HepG2 (cell line): Measurements from ENCODE around the gene TBCD. TPM values are rescaled to one million over a fixed set of nuclear protein-coding genes. Genes with fewer than 3 reads are reported as not detected.

ENCODE experiments used
- AGO1 ChIP-seq: fragments of 200-400 bp; formaldehyde crosslinking; IDR thresholded peaks from 2 replicates; pipeline ENCODE4 v1.6.1; 2017; ENCODE audit warnings: mild to moderate bottlenecking, low read depth, low read length, moderate library complexity; ENCODE audit not compliant: poor library complexity, severe bottlenecking
- CAMTA2 ChIP-seq: sonication (generic); formaldehyde crosslinking; IDR thresholded peaks from 2 replicates; pipeline ENCODE4 v1.4.0; 2020; ENCODE audit warnings: mild to moderate bottlenecking, missing genetic modification reagents, borderline replicate concordance
- CBX2 ChIP-seq, 2 experiments: fragments of 200-600 bp in 1 of 2; sonication (generic); formaldehyde crosslinking in 1 of 2; IDR thresholded peaks; 2 replicates each; pipeline versions ENCODE4 v1.7.0 to v1.8.1; 2018 to 2022; ENCODE audit warnings: low read depth in 2 of 2, low read length in 1 of 2, mild to moderate bottlenecking in 1 of 2, missing genetic modification reagents in 1 of 2
- CBX5 ChIP-seq: sonication (generic); formaldehyde crosslinking; IDR thresholded peaks from 2 replicates; pipeline ENCODE4 v1.4.0; 2020; ENCODE audit warnings: missing genetic modification reagents, borderline replicate concordance
- ELF4 ChIP-seq: sonication (generic); formaldehyde crosslinking; IDR thresholded peaks from 2 replicates; pipeline ENCODE4 v1.5.0; 2020; ENCODE audit warnings: missing genetic modification reagents, mild to moderate bottlenecking, moderate library complexity, borderline replicate concordance
- EZH2 ChIP-seq: conservative IDR thresholded peaks from 2 replicates; pipeline ENCODE4 v1.6.1; 2012; ENCODE audit warnings: mild to moderate bottlenecking, low read depth, low read length, moderate library complexity
- FOXA3 ChIP-seq: IDR thresholded peaks from 2 replicates; pipeline ENCODE4 v1.6.1; 2016; ENCODE audit warnings: missing genetic modification reagents, missing compliant biosample characterization
- HNRNPLL ChIP-seq: fragments of 200-400 bp; formaldehyde crosslinking; IDR thresholded peaks from 2 replicates; pipeline ENCODE4 v1.6.1; 2017; ENCODE audit warnings: mild to moderate bottlenecking, low read depth, low read length; ENCODE audit not compliant: poor library complexity, severe bottlenecking
- MIER3 ChIP-seq: IDR thresholded peaks from 2 replicates; pipeline ENCODE4 v1.6.1; 2016; ENCODE audit warnings: missing compliant biosample characterization, borderline replicate concordance
- NRL ChIP-seq: sonication (generic); formaldehyde crosslinking; IDR thresholded peaks from 2 replicates; pipeline ENCODE4 v1.5.0; 2020; ENCODE audit warnings: missing genetic modification reagents, mild to moderate bottlenecking, moderate library complexity, borderline replicate concordance
- SNAPC2 ChIP-seq: sonication (generic); formaldehyde crosslinking; IDR thresholded peaks from 2 replicates; pipeline ENCODE4 v1.8.1; 2022; ENCODE audit warnings: mild to moderate bottlenecking, missing genetic modification reagents
- SSRP1 ChIP-seq: IDR thresholded peaks from 2 replicates; pipeline ENCODE4 v1.6.1; 2016; ENCODE audit warnings: control low read depth
- XRCC5 ChIP-seq: fragments of 200-400 bp; formaldehyde crosslinking; optimal IDR thresholded peaks from 2 replicates; pipeline ENCODE3; 2017; ENCODE audit warnings: mild to moderate bottlenecking, low read length
- ZNF251 ChIP-seq: sonication (generic); formaldehyde crosslinking; IDR thresholded peaks from 2 replicates; pipeline ENCODE4 v1.9.0; 2021; ENCODE audit warnings: mild to moderate bottlenecking, missing genetic modification reagents
- ZNF354B ChIP-seq: sonication (generic); formaldehyde crosslinking; IDR thresholded peaks from 2 replicates; pipeline ENCODE4 v1.8.0; 2022; ENCODE audit warnings: mild to moderate bottlenecking, missing genetic modification reagents
- ZNF382 ChIP-seq: sonication (generic); formaldehyde crosslinking; IDR thresholded peaks from 2 replicates; pipeline ENCODE4 v1.5.0; 2020; ENCODE audit warnings: missing genetic modification reagents, mild to moderate bottlenecking, borderline replicate concordance
- ZNF441 ChIP-seq: sonication (generic); formaldehyde crosslinking; IDR thresholded peaks from 2 replicates; pipeline ENCODE4 v1.7.0; 2021; ENCODE audit warnings: missing genetic modification reagents, borderline replicate concordance
- ZNF468 ChIP-seq: sonication (generic); formaldehyde crosslinking; IDR thresholded peaks from 2 replicates; pipeline ENCODE4 v1.8.0; 2022; ENCODE audit warnings: mild to moderate bottlenecking, moderate library complexity, missing genetic modification reagents
- ZNF746 ChIP-seq: sonication (generic); formaldehyde crosslinking; IDR thresholded peaks from 2 replicates; pipeline ENCODE4 v1.8.0; 2022; ENCODE audit warnings: mild to moderate bottlenecking, missing genetic modification reagents
- ZSCAN22 ChIP-seq: sonication (generic); formaldehyde crosslinking; IDR thresholded peaks from 2 replicates; pipeline ENCODE4 v1.4.0; 2020; ENCODE audit warnings: mild to moderate bottlenecking, missing genetic modification reagents
- polyA plus RNA-seq, 8 experiments: library from polyadenylated mRNA; depleted of rRNA in 3 of 8; stranded (reverse) in 7 of 8; unstranded in 1 of 8; fragments of >200 nt; fragmentation: Illumina TruSeq in 4 of 8; extraction: Trizol in 4 of 8; gene quantifications; 2 replicates each; pipeline versions ENCODE4 v1.2.1 to v1.2.3, GENCODE V29; 2011 to 2016; ENCODE audit warnings: low read depth in 4 of 8, missing spikeins in 1 of 8, mixed read lengths in 1 of 8; ENCODE audit not compliant: insufficient read depth in 1 of 8
- total RNA-seq, 5 experiments: library from RNA; depleted of rRNA; stranded (reverse); fragments of >200 nt; fragmentation: Illumina TruSeq; extraction: Trizol; gene quantifications; 2 replicates each; pipeline ENCODE4 v1.2.3, GENCODE V29; 2016; ENCODE audit warnings: low read depth in 1 of 5
- TF ChIP-seq, protein P1 (sequence below): IDR thresholded peaks from 2 replicates; pipeline ENCODE4 v1.6.1; 2016; ENCODE audit warnings: low read depth, borderline replicate concordance
- TF ChIP-seq, protein P2 (sequence below): IDR thresholded peaks from 2 replicates; pipeline ENCODE4 v1.6.1; 2018; ENCODE audit warnings: missing genetic modification reagents, mild to moderate bottlenecking, missing compliant biosample characterization
- TF ChIP-seq, protein P3 (sequence below): sonication (generic); formaldehyde crosslinking; IDR thresholded peaks from 2 replicates; pipeline ENCODE4 v1.8.1; 2023; ENCODE audit warnings: mild to moderate bottlenecking, inconsistent platforms, moderate library complexity, missing genetic modification reagents, borderline replicate concordance

TBCD gene
- total and polyA plus RNA-seq, 2 of the 13 experiments (the other 11 are each of a cell fraction or from before 2014, with no cell fraction given): 33.9 to 54.8 TPM

DNA sequence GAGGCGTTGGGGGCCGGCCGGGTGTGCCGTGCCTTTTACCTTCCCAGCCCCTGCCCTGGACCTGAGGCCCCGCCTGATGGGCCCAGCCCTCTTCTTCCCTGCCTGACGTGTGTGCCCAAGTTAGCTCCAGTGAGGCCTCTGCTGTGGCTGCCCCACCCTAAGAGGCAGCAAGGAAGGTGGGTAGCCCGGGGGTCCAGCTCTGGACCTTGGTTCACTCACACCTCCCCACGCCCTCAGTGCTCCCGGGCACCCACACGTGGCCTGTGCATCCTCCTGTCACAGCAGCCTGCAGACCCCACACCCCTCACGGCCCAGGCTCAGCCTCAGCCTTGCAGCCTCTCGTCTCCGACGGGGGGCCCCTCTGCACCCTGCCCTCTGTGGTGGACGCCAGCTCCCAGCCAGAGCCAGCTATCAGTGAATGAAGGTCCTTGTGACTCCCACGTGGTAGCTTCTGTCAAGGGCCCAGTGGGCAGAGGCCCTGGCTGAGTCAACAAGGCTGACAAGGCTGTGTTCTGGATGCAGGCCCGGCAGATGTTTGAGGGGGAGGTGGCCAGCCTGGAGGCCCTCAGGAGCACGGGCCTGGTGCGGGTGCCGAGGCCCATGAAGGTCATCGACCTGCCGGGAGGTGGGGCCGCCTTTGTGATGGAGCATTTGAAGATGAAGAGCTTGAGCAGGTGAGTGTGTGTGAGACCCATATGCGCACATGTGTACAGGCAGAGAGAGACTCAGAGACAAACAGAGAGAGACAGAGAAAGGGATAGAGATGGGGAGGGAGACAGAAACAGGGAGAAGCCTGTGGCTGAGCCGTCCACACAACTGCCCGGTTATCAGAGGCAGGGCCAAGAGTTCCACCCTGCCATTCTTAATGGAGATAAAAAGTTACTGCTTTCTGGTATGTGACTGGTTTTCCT lies 13.6 kb upstream of the TBCD start (continued):
- TF ChIP-seq CBX5 (CRISPR knock-in tag) (peak; percentile 98; the same call in 1 of the 2 replicates), ZNF354B (CRISPR knock-in tag) (no peak), HNRNPLL (peak; percentile 71), SNAPC2 (peak; percentile 97), ZSCAN22 (CRISPR knock-in tag) (peak; percentile 90), CBX2 (IDR thresholded peaks at IDR 0.05; ENCODE audit: low read depth, low read length) (no peak), CBX2 (CRISPR knock-in tag; IDR thresholded peaks at IDR 0.05; ENCODE audit: low read depth) (no peak), XRCC5 (peak; percentile 96), MIER3 (peak; percentile 100), ELF4 (CRISPR knock-in tag) (no peak; the same call in 1 of the 2 replicates), ZNF441 (CRISPR knock-in tag) (peak; percentile 97), ZNF746 (CRISPR knock-in tag) (peak; percentile 98), FOXA3 (CRISPR knock-in tag) (peak; percentile 100), NRL (CRISPR knock-in tag) (peak; percentile 100), SSRP1 (CRISPR knock-in tag) (peak; percentile 94), AGO1 (peak; percentile 76), EZH2 (no peak), CAMTA2 (CRISPR knock-in tag) (no peak; the same call in 1 of the 2 replicates), ZNF468 (peak; percentile 86; the same call in 1 of the 2 replicates), ZNF251 (peak; percentile 95), ZNF382 (no peak)
- TF ChIP-seq, protein P1, sequence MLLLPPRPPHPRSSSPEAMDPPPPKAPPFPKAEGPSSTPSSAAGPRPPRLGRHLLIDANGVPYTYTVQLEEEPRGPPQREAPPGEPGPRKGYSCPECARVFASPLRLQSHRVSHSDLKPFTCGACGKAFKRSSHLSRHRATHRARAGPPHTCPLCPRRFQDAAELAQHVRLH (CRISPR knock-in tag): peak; percentile 100
- TF ChIP-seq, protein P2, sequence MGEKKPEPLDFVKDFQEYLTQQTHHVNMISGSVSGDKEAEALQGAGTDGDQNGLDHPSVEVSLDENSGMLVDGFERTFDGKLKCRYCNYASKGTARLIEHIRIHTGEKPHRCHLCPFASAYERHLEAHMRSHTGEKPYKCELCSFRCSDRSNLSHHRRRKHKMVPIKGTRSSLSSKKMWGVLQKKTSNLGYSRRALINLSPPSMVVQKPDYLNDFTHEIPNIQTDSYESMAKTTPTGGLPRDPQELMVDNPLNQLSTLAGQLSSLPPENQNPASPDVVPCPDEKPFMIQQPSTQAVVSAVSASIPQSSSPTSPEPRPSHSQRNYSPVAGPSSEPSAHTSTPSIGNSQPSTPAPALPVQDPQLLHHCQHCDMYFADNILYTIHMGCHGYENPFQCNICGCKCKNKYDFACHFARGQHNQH (CRISPR knock-in tag): peak; percentile 100
- TF ChIP-seq, protein P3, sequence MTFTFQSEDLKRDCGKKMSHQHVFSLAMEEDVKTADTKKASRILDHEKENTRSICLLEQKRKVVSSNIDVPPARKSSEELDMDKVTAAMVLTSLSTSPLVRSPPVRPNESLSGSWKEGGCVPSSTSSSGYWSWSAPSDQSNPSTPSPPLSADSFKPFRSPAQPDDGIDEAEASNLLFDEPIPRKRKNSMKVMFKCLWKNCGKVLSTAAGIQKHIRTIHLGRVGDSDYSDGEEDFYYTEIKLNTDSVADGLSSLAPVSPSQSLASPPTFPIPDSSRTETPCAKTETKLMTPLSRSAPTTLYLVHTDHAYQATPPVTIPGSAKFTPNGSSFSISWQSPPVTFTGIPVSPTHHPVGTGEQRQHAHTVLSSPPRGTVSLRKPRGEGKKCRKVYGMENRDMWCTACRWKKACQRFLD (CRISPR knock-in tag): peak; percentile 99
